Coronary artery (tissue), 2 donors: Measurements from ENCODE around the gene RALGPS2.
"Not testable (repeated sequence)": the region's sequence is repeated elsewhere in the genome, so short reads cannot be mapped to it uniquely, and the experiment has no call there.

ENCODE experiments used
- DNase-seq: peaks from one replicate; pipeline ENCODE4 v3.0.0-alpha.2; 2017; ENCODE audit warnings: low spot score
- H3K27ac ChIP-seq, 2 donors: fragments of 200-600 bp; sonication (generic); one replicate each; pipeline ENCODE4 v1.5.1; 2016 to 2019
- H3K4me3 ChIP-seq: fragments of 200-600 bp; sonication (generic); 2 replicates; pipeline ENCODE4 v1.5.1; 2016; ENCODE audit warnings: mild to moderate bottlenecking, moderate library complexity
- TF ChIP-seq, protein P1 (sequence below): fragments of 200-600 bp; sonication (generic); IDR thresholded peaks from one replicate; pipeline ENCODE4 v1.5.1; 2019; ENCODE audit warnings: antibody characterized with exemption

Gene RALGPS2

GRCh38 chr1:178825167-178825566, 100.1 kb downstream of the RALGPS2 start:
- Histone ChIP-seq H3K4me3 (no peak overlapping the region), H3K27ac (no peak overlapping the region)
- no peak for DNase-seq
- TF ChIP-seq, protein P1, sequence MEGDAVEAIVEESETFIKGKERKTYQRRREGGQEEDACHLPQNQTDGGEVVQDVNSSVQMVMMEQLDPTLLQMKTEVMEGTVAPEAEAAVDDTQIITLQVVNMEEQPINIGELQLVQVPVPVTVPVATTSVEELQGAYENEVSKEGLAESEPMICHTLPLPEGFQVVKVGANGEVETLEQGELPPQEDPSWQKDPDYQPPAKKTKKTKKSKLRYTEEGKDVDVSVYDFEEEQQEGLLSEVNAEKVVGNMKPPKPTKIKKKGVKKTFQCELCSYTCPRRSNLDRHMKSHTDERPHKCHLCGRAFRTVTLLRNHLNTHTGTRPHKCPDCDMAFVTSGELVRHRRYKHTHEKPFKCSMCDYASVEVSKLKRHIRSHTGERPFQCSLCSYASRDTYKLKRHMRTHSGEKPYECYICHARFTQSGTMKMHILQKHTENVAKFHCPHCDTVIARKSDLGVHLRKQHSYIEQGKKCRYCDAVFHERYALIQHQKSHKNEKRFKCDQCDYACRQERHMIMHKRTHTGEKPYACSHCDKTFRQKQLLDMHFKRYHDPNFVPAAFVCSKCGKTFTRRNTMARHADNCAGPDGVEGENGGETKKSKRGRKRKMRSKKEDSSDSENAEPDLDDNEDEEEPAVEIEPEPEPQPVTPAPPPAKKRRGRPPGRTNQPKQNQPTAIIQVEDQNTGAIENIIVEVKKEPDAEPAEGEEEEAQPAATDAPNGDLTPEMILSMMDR, result no peak

- no peak for DNase-seq
These were observed 119.4 kb downstream of the RALGPS2 start for GRCh38 chr1:178844436-178844835.

DNA sequence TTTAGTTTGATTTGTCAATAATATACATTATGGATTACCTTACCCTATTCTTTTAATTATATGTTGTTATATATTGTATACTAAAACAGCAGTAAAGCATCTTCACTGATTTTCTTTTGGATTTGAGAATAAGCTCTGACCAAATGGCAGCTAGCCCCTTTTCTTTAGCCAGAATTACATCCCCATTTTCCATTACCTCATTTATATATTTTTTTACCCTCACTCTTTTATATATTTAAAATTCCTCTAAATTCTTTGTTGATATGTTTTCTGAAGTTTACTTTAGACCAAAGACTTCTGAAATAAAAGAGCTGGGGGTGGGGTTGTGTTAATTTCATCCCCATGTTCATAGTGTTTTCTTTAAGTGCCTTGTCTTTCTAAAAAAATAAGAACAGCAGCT, 121.3 kb downstream of the RALGPS2 start:
- Histone ChIP-seq H3K27ac (no peak overlapping the region), H3K4me3 (no peak overlapping the region)
- TF ChIP-seq, protein P1, result no peak
- DNase-seq, result no peak

More at GRCh38 chr1:178844436-178844835, 119.4 kb downstream of the RALGPS2 start:
- Histone ChIP-seq H3K4me3 (no peak overlapping the region), H3K27ac (no peak overlapping the region)
- TF ChIP-seq, protein P1, result no peak

GRCh38 chr1:178847396-178847849, 122.4 kb downstream of the RALGPS2 start:
- H3K4me3 ChIP-seq, result no peak overlapping the region
- H3K27ac ChIP-seq, result no peak overlapping the region
- no peak for DNase-seq
- TF ChIP-seq, protein P1, result no peak

- DNase-seq, H3K4me3 ChIP-seq, H3K27ac ChIP-seq: not testable (repeated sequence)
These were observed 122.9 kb downstream of the RALGPS2 start for GRCh38 chr1:178847919-178848318.

DNA sequence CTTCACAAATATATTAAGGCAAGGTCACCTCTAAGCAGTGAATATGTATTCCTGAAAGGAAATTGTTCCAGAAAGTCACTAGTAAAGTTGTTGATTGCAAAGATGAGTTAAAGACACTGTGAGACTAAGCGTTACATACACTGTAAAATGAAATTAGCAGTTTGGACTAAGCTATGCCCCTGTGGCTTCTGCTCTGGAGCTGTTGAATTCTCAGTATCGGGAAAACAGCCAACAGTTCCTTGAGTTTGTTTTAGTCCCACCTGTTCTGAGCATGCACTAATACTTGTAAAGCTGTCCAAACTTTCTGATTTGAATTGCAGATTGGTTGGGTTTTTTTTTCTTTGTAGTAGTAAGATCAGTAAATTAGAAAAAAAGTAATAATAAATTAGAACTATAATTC, 124.9 kb downstream of the RALGPS2 start:
- DNase-seq, result no peak
- no peak overlapping the region for H3K4me3 ChIP-seq
- no peak overlapping the region for H3K27ac ChIP-seq
- TF ChIP-seq, protein P1, result no peak

DNA sequence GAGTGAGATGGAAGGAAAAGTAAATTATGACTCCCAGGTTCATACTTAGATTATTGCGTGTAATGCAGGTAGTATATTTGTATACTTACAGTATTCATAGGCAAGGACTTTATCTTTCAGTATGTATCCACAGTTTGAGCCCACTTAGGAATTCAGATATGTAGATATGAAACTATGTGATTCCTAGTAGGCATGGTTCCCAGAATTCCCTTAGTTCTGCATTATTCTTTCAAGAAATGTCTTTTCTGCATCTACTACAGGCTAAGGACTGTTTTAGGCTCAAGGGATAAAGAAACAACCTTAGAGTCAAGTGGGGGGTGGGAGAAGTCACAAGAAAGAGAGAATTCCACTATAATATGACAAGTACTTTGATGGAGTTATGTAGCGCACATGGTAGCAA, 132.1 kb downstream of the RALGPS2 start:
- no peak for DNase-seq
- H3K27ac ChIP-seq, result no peak overlapping the region
- TF ChIP-seq, protein P1, result no peak
- H3K4me3 ChIP-seq, result no peak overlapping the region

- H3K4me3 ChIP-seq, result peak overlapping the region; percentile 41
- no peak overlapping the region for H3K27ac ChIP-seq
- TF ChIP-seq, protein P1, result no peak
- no peak for DNase-seq
These were observed 137.4 kb downstream of the RALGPS2 start for GRCh38 chr1:178862416-178862815.
